ENCODE results near the gene RSU1. TPM values are rescaled to one million over a fixed set of nuclear protein-coding genes. Genes with fewer than 3 reads are reported as not detected.

Gene RSU1
- total RNA-seq, 2 donors from 2014 or later: 49.1 to 53.1 TPM

DNA sequence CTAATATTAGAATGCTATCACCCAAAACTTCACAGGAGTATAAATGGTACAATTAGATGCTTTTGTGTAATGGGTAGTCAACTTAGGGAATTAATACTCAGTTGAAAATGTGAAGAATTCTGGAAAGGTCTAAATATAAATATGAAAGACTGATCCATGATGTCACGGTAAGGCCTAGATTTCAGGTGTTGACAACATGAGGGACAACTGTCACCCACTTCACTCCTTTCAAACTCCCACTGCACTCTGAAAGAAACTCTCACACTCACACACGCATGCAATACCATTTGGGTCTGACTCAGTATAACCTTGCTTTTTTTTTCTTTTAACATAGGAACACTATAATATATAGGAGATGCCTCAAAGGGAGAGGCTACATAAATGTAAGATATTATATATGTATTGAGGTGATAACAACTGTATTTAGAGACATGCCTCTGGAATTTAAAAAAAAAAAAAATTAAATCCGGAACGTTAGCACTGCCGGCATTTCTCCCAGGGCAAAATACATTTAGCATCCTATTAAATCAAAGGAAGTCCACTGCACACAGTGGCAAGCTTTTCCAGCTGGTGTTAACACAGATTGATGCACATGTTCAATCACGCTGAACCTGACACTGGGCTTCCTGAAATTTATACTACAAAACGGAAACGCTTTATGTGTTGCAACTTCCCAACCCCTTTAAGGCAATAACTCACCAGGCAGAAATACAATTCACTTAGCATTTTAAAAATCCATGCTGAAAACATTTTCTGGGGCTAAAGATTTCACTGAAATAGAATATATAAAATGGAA, 74.9 kb downstream of the RSU1 start:
- Mint-ChIP-seq H3K36me3 (ENCODE audit: insufficient read depth in 2 of 2) (peaks cover 7 to 30% of the 10 kb centered on the region in 2 donors), H3K27me3 (ENCODE audit: low read depth) (no peaks in the 10 kb centered on the region), H3K4me3 (no peak overlapping the region), H3K9me3 (peaks cover 0 to 7% of the 10 kb centered on the region in 2 donors), H3K27ac (no peak overlapping the region), H3K4me1 (ENCODE audit: low read depth) (peaks cover 5% of the 10 kb centered on the region)
- no peak for DNase-seq
- ATAC-seq (replicated peaks in 1 of 2): no peak

DNA sequence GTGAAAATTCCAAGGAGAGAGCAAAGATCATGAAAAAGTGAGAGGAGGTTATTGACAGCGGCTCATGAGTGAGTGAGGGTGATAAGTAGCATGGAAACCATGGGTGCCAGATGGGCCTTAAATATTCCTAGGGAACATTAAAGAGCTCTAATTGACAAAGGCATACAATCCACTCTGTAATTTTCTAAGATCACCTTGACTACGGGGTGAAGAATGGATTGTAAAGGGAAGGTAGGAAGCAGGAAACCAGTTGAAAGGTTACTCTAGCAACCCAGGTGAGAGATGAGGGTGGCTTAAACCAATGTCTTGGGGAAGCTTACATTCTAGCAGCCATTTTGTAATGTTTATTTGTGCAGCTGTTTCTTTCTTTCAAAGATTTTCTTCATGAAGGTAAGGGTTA, 75.7 kb downstream of the RSU1 start:
- H3K9me3 Mint-ChIP-seq: peaks cover under 1 to 10% of the 10 kb centered on the region in 2 donors
- H3K36me3 Mint-ChIP-seq (ENCODE audit: insufficient read depth in 2 of 2): peaks cover 9 to 39% of the 10 kb centered on the region in 2 donors
- H3K27ac Mint-ChIP-seq: no peak overlapping the region
- H3K4me1 Mint-ChIP-seq (ENCODE audit: low read depth): peaks cover 5% of the 10 kb centered on the region
- ATAC-seq (replicated peaks in 1 of 2) (no peak), DNase-seq (no peak)
- H3K4me3 Mint-ChIP-seq: no peak overlapping the region
- no peaks in the 10 kb centered on the region for H3K27me3 Mint-ChIP-seq (ENCODE audit: low read depth)

- Mint-ChIP-seq H3K27me3 (ENCODE audit: low read depth) (no peaks in the 10 kb centered on the region), H3K36me3 (ENCODE audit: insufficient read depth in 2 of 2) (peaks cover 25 to 63% of the 10 kb centered on the region in 2 donors), H3K9me3 (peaks cover 7 to 17% of the 10 kb centered on the region in 2 donors), H3K4me3 (no peak overlapping the region), H3K4me1 (ENCODE audit: low read depth) (peaks cover 11% of the 10 kb centered on the region), H3K27ac (no peak overlapping the region)
- DNase-seq (no peak), ATAC-seq (replicated peaks in 1 of 2) (no peak)
Observed at GRCh38 chr10:16737420-16737819, 79.8 kb downstream of the RSU1 start.

GRCh38 chr10:16735671-16736070, 81.6 kb downstream of the RSU1 start:
- Mint-ChIP-seq H3K4me1 (ENCODE audit: low read depth) (peaks cover 6% of the 10 kb centered on the region), H3K36me3 (ENCODE audit: insufficient read depth in 2 of 2) (peaks cover 25 to 64% of the 10 kb centered on the region in 2 donors), H3K9me3 (peaks cover 7 to 15% of the 10 kb centered on the region in 2 donors), H3K27ac (no peak overlapping the region), H3K27me3 (ENCODE audit: low read depth) (no peaks in the 10 kb centered on the region), H3K4me3 (no peak overlapping the region)
- DNase-seq (no peak), ATAC-seq (replicated peaks in 1 of 2) (no peak)

DNA sequence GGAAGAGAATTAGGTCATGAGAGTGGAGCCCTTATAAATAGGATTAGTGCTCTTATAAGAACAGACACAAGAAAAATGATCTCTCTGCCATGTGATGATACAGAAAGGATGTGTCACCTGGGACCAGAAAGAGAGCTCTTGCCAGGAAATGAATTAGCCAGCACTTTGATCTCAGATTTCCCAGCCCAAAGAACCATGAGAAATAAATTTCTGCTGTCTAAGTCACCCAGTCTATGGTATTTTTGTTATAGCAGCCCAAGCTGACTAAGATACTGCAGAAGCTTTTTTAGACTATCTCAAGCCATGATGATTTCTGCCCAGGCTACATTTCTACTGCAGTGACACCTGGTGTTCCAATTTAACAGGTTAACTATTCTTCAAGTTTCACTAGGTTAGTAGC, 84.8 kb downstream of the RSU1 start:
- ATAC-seq (replicated peaks in 1 of 2): peak in 1 of 2 donors; percentile 33
- Mint-ChIP-seq H3K9me3 (peaks cover 9 to 17% of the 10 kb centered on the region in 2 donors), H3K27ac (no peak overlapping the region), H3K4me1 (ENCODE audit: low read depth) (peaks cover 11% of the 10 kb centered on the region), H3K36me3 (ENCODE audit: insufficient read depth in 2 of 2) (peaks cover 24 to 48% of the 10 kb centered on the region in 2 donors), H3K4me3 (no peak overlapping the region), H3K27me3 (ENCODE audit: low read depth) (no peaks in the 10 kb centered on the region)
- DNase-seq: no peak

DNA sequence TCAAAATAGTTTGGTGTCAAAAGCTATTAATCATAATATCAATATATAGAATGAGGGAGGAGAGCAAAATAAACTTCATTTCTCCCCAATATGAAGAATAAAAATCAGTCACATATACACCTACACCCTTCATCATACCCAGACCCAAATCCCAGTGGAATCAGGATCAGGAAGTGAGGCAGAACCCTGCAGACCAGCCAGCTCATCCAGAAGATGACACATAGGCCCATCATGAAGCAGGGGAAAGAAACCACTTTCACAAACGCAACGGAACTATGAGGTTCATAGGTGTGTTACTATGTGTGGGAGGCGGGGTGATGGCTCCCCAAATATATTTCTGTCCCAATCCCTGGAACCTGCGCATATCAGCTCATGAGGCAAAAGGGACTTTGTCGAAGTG, 89.0 kb downstream of the RSU1 start:
- Mint-ChIP-seq H3K27me3 (ENCODE audit: low read depth) (no peaks in the 10 kb centered on the region), H3K9me3 (peaks cover 2 to 7% of the 10 kb centered on the region in 2 donors), H3K36me3 (ENCODE audit: insufficient read depth in 2 of 2) (peaks cover 8 to 20% of the 10 kb centered on the region in 2 donors), H3K4me1 (ENCODE audit: low read depth) (peaks cover 5% of the 10 kb centered on the region), H3K27ac (no peak overlapping the region), H3K4me3 (no peak overlapping the region)
- no peak for ATAC-seq (replicated peaks in 1 of 2)
- DNase-seq: no peak

GRCh38 chr10:16727666-16728065, 89.6 kb downstream of the RSU1 start:
- Mint-ChIP-seq H3K4me3 (no peak overlapping the region), H3K9me3 (peaks cover 2 to 7% of the 10 kb centered on the region in 2 donors), H3K4me1 (ENCODE audit: low read depth) (peaks cover 5% of the 10 kb centered on the region), H3K36me3 (ENCODE audit: insufficient read depth in 2 of 2) (peaks cover 8 to 20% of the 10 kb centered on the region in 2 donors), H3K27me3 (ENCODE audit: low read depth) (no peaks in the 10 kb centered on the region), H3K27ac (no peak overlapping the region)
- no peak for ATAC-seq (replicated peaks in 1 of 2)
- no peak for DNase-seq

DNA sequence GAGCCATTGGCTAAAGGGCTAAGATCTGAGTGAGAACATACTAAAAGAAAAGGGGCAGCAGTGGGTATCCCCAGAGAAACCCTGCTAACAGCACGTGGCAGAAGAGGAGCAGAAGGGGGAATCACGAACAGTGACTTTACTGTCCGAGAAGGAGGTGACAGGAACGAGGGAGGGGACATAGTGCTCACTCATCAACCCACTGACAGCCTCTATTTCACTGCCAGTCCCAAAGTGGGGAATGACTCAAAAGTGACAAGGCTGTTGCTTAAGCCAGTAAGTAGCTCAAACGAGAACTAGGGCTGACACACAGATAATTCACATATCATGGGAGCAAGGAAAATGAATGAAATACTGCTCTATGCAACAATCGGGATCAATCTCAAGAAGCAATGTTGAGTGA, 92.7 kb downstream of the RSU1 start:
- ATAC-seq (replicated peaks in 1 of 2): no peak
- Mint-ChIP-seq H3K4me1 (ENCODE audit: low read depth) (peaks cover under 1% of the 10 kb centered on the region), H3K9me3 (peaks cover 4 to 6% of the 10 kb centered on the region in 2 donors), H3K36me3 (ENCODE audit: insufficient read depth in 2 of 2) (peaks cover 7 to 20% of the 10 kb centered on the region in 2 donors), H3K4me3 (no peak overlapping the region), H3K27me3 (ENCODE audit: low read depth) (no peaks in the 10 kb centered on the region), H3K27ac (no peak overlapping the region)
- DNase-seq: no peak

DNA sequence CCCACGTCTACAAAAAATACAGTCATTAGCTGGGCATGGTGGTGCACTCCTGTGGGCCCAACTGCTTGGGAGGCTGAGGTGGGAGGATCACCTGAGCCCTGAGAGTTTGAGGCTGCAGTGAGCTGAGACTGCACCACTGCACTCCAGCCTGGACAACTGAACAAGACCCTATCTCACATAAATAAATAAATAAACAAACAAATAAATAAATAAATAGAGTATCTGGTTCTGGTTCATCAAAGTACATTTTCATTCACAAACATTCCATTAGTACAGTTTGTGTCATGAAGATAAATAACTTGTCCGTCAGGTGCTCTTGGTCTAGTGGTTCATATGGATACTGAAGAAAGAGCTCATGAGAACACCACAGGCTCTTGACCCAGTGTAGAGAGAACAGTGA, 96.4 kb downstream of the RSU1 start:
- H3K9me3 Mint-ChIP-seq: peaks cover 3 to 5% of the 10 kb centered on the region in 2 donors
- ATAC-seq (replicated peaks in 1 of 2): no peak
- H3K27me3 Mint-ChIP-seq (ENCODE audit: low read depth): no peaks in the 10 kb centered on the region
- no peak overlapping the region for H3K27ac Mint-ChIP-seq
- DNase-seq: no peak
- H3K36me3 Mint-ChIP-seq (ENCODE audit: insufficient read depth in 2 of 2): peaks cover 10 to 23% of the 10 kb centered on the region in 2 donors
- H3K4me3 Mint-ChIP-seq: no peak overlapping the region
- no peaks in the 10 kb centered on the region for H3K4me1 Mint-ChIP-seq (ENCODE audit: low read depth)

GRCh38 chr10:16717622-16718395, 99.4 kb downstream of the RSU1 start:
- Mint-ChIP-seq H3K4me3 (no peak overlapping the region), H3K27ac (no peak overlapping the region), H3K36me3 (ENCODE audit: insufficient read depth in 2 of 2) (peaks cover 24 to 38% of the 10 kb centered on the region in 2 donors), H3K9me3 (peaks cover 16 to 23% of the 10 kb centered on the region in 2 donors), H3K4me1 (ENCODE audit: low read depth) (no peaks in the 10 kb centered on the region), H3K27me3 (ENCODE audit: low read depth) (no peaks in the 10 kb centered on the region)
- DNase-seq (no peak), ATAC-seq (replicated peaks in 1 of 2) (no peak)

DNA sequence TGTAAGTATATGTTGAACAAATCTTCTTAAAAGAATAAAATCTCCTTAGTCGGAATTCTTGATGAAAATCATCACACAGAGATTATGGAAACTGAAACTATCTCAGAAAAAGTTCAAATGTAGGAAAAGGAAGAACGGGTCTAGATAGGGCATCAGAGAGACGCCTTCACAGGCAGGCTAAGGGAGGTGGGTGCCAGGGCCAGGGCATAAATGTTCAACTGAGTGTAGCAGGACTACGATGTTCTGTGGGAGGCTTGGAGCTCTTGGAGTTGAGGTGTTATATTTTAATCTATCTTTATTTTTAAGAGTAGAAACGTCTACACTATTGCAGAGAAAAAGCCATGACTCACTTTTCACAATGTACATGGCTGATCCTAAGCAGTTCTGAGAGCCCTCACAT, 101.2 kb downstream of the RSU1 start:
- no peak overlapping the region for H3K27ac Mint-ChIP-seq
- no peaks in the 10 kb centered on the region for H3K4me1 Mint-ChIP-seq (ENCODE audit: low read depth)
- ATAC-seq (replicated peaks in 1 of 2): no peak

DNA sequence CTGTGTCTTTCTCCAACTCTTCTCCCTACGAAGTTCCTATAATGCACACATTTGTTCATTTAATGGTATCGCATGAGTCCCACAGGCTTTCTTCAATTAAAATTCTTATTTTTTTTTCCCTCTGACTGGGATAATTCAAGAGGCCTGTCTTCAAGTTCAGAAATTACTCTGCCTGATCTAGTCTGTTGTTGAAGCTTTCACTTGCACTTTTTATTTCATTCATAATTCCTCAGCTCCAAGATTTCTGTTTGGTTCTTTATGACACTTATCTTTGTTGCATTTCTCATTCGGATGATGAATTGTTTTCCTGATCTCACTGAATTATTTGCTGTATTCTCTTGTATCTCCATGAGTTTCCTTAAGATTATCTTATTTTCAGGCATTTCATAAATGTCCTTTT, 103.9 kb downstream of the RSU1 start:
- H3K27ac Mint-ChIP-seq: no peak overlapping the region
- no peaks in the 10 kb centered on the region for H3K4me1 Mint-ChIP-seq (ENCODE audit: low read depth)
- peaks cover 21% of the 10 kb centered on the region in 2 donors for H3K9me3 Mint-ChIP-seq
- peaks cover 22 to 33% of the 10 kb centered on the region in 2 donors for H3K36me3 Mint-ChIP-seq (ENCODE audit: insufficient read depth in 2 of 2)
- DNase-seq (no peak), ATAC-seq (replicated peaks in 1 of 2) (no peak)
- H3K4me3 Mint-ChIP-seq: no peak overlapping the region
- no peaks in the 10 kb centered on the region for H3K27me3 Mint-ChIP-seq (ENCODE audit: low read depth)

More for the DNA sequence above, 101.2 kb downstream of the RSU1 start:
- no peaks in the 10 kb centered on the region for H3K27me3 Mint-ChIP-seq (ENCODE audit: low read depth)
- H3K9me3 Mint-ChIP-seq: peaks cover 22 to 24% of the 10 kb centered on the region in 2 donors
- H3K36me3 Mint-ChIP-seq (ENCODE audit: insufficient read depth in 2 of 2): peaks cover 28 to 40% of the 10 kb centered on the region in 2 donors
- no peak overlapping the region for H3K4me3 Mint-ChIP-seq
- DNase-seq: no peak

DNA sequence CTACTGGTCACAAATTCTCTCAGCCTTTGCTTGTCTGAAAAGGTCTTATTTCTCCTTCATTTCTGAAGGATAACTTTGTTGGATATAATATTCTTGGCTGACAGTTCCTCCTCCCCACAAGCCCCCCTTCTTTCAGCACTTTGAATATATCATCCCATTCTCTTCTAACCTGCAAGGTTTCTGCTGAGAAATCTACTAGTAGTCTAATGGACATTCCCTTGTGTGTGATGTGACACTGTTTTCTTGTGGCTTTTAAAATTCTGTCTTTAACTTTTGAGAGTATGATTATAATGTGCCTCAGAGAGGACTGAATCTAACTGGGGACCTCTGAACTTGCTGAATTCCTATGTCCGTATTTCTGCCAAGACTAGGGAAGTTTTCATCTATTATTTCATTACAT, 104.3 kb downstream of the RSU1 start:
- Mint-ChIP-seq H3K4me1 (ENCODE audit: low read depth) (no peaks in the 10 kb centered on the region), H3K9me3 (peaks cover 21% of the 10 kb centered on the region in 2 donors), H3K36me3 (ENCODE audit: insufficient read depth in 2 of 2) (peaks cover 22 to 33% of the 10 kb centered on the region in 2 donors), H3K27ac (no peak overlapping the region), H3K27me3 (ENCODE audit: low read depth) (no peaks in the 10 kb centered on the region), H3K4me3 (no peak overlapping the region)
- ATAC-seq (replicated peaks in 1 of 2) (no peak), DNase-seq (no peak)

Data from activated T-cell treated with anti-CD3 and anti-CD28 coated beads, Interleukin-2, amount 50 U/mL, for 72 hours (primary cell).